PC-9 (cell line): ENCODE measurements around the gene DHX8. TPM values are rescaled to one million over a fixed set of nuclear protein-coding genes. Genes with fewer than 3 reads are reported as not detected.

ENCODE experiments used
- Bru-seq: library from RNA; stranded (reverse); fragments of 400-500 nt; gene quantifications from one replicate; lab custom pipeline; 2021; lab: Mats Ljungman, UMichigan
- BruChase-seq, 2 experiments: library from RNA; stranded (reverse); fragments of 400-500 nt; gene quantifications; one replicate each; lab custom pipeline; 2021; lab: Mats Ljungman, UMichigan
- BruUV-seq: library from RNA; stranded (reverse); fragments of 400-500 nt; replicated peaks from 2 replicates; lab custom pipeline; 2021; lab: Mats Ljungman, UMichigan
- CTCF ChIA-PET: fragments of 300-600 bp; sonication (Branson Sonifier 250); formaldehyde crosslinking; loops from one replicate; lab custom pipeline; 2022; ENCODE audit warnings: antibody characterized with exemption; lab: Charles Lee
- POLR2A ChIA-PET: fragments of 300-600 bp; sonication (Branson Sonifier 250); formaldehyde crosslinking; loops from one replicate; lab custom pipeline; 2022; ENCODE audit warnings: antibody characterized with exemption; ENCODE audit not compliant: unreplicated experiment; lab: Charles Lee
- DNase-seq, 2 experiments: peaks; one replicate each; pipeline versions ENCODE4 v3.0.0 to v3.0.0-alpha.2; 2015 to 2022; ENCODE audit warnings: mixed read lengths in 1 of 2
- H2AFZ ChIP-seq: fragments of 200-600 bp; sonication (generic); 2 replicates; pipeline ENCODE4 v1.8.1; 2017; ENCODE audit warnings: antibody characterized with exemption
- H3F3A ChIP-seq: fragments of 200-600 bp; sonication (generic); 2 replicates; pipeline ENCODE4 v1.8.1; 2017; ENCODE audit warnings: antibody characterized with exemption, mild to moderate bottlenecking, low read depth; ENCODE audit not compliant: insufficient read depth
- H3K27ac ChIP-seq: fragments of 200-600 bp; sonication (generic); 2 replicates; pipeline ENCODE4 v1.6.1; 2016; ENCODE audit warnings: mixed run types
- H3K27me3 ChIP-seq: fragments of 200-600 bp; sonication (generic); 2 replicates; pipeline ENCODE4 v1.6.1; 2016; ENCODE audit warnings: low read depth, mixed run types; ENCODE audit not compliant: insufficient read depth
- H3K36me3 ChIP-seq: fragments of 200-600 bp; sonication (generic); 2 replicates; pipeline ENCODE4 v1.6.1; 2016; ENCODE audit warnings: low read depth, mixed run types
- H3K4me1 ChIP-seq: fragments of 200-600 bp; sonication (generic); replicated peaks from 2 replicates; pipeline ENCODE4 v1.6.1; 2016; ENCODE audit warnings: mixed run types; ENCODE audit not compliant: insufficient read depth
- H3K4me2 ChIP-seq: fragments of 200-600 bp; sonication (generic); 2 replicates; pipeline ENCODE4 v1.6.1; 2017; ENCODE audit warnings: mixed run types
- H3K4me3 ChIP-seq: fragments of 200-600 bp; sonication (generic); 2 replicates; pipeline ENCODE4 v1.6.1; 2016; ENCODE audit warnings: mixed run types
- H3K79me2 ChIP-seq: fragments of 200-600 bp; sonication (generic); 2 replicates; pipeline ENCODE4 v1.6.1; 2017; ENCODE audit warnings: low read depth, mixed run types
- H3K9me2 ChIP-seq: fragments of 200-600 bp; sonication (generic); 2 replicates; pipeline ENCODE4 v1.8.1; 2017; ENCODE audit warnings: mild to moderate bottlenecking; ENCODE audit not compliant: insufficient read depth
- H3K9me3 ChIP-seq: fragments of 200-600 bp; sonication (generic); 2 replicates; pipeline ENCODE4 v1.8.1; 2016; ENCODE audit warnings: low read depth; ENCODE audit not compliant: insufficient read depth
- H4K20me1 ChIP-seq: fragments of 200-600 bp; sonication (generic); 2 replicates; pipeline ENCODE4 v1.8.1; 2017; ENCODE audit not compliant: insufficient read depth
- CTCF ChIP-seq: fragments of 200-600 bp; sonication (generic); conservative IDR thresholded peaks from 2 replicates; pipeline ENCODE4 v1.6.1; 2017; ENCODE audit warnings: mixed run types, antibody characterized with exemption, mild to moderate bottlenecking, moderate library complexity
- EZH2 ChIP-seq: fragments of 200-600 bp; sonication (generic); IDR thresholded peaks from 2 replicates; pipeline ENCODE4 v1.8.0; 2017; ENCODE audit warnings: antibody characterized with exemption, low read depth
- intact Hi-C: fragments of 100-400 bp; cut with micrococcal nuclease; formaldehyde crosslinking; loops from one replicate; pipeline ENCODE4 v1.10.0; 2022; ENCODE audit not compliant: unreplicated experiment
- long read RNA-seq: library from polyadenylated mRNA; stranded (forward); transcript quantifications from one replicate; pipeline ENCODE4 v2.0.0, GENCODE V29; 2022
- total RNA-seq: library from RNA; stranded (reverse); gene quantifications from 2 replicates; pipeline ENCODE4 v1.2.3, GENCODE V29; 2021

Gene DHX8
- 42.4 and 55.4 TPM in 2 replicates for total RNA-seq
- percentile 75 among the genes with signal in this experiment for Bru-seq, nascent RNA
- percentile 72 among the genes with signal in this experiment for BruChase-seq, experiment 1, labeled RNA remaining after a 2-hour chase
- BruChase-seq, experiment 2, labeled RNA remaining after a 6-hour chase = percentile 87 among the genes with signal in this experiment
- long read RNA-seq, full-length matches to known transcripts = 12 of 27 reads
- long read RNA-seq, partial matches to known transcripts = 3 of 27 reads
- long read RNA-seq, other reads (novel, unspliced or antisense) = 12 of 27 reads

DNA sequence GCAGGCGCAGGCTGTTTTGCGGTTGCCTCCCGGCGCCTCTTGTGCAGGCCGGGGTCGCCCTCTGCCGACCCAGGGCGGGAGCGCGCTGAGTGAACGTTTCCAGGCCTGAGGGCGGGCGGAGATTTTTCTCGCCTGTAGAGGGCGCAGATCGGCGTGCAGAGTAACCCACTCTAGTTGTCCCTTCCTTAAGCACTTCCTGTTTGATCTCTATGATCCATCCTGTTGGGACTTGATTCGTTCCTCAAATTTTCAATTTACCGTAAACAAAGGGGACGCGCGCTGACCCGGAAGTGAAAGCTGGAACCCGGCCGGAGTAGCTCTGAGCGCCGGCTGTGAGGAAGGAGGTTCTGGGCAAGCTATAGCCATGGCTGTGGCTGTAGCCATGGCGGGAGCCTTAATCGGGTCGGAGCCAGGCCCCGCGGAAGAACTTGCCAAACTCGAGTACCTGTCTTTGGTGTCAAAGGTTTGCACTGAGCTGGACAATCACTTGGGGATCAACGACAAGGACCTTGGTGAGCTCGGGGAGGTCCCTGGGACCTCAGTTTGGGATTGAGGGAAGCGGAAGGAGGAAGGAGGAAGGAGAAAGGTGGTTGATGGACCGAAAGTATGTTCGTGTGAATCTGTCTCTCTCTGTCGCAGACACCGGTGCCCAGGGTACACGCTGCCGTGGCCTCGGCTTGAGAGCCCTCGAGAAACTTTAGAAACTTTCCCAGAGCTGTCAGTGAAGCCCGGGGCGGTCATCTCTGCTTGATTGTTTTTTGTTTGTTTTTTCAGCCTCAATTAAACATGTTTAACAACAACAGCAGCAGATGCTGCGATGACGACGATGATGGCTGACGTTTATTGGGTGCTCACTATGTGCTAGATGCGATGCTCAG, at the start of gene DHX8:
Gene DHX8 (plus strand): TSS at position 302 of the 878 bp plus-strand sequence. CDS start 63 bp downstream, at position 365.
- H3K9me2 ChIP-seq = no peaks in the 10 kb centered on the region
- ChIA-PET POLR2A (interaction anchor here (0.6 to 1.2 kb wide), 9 partner anchors 77 to 907 kb away, joined by 3 to 32 read pairs (median 7); partner anchors contain the start of gene ARL4D), CTCF (interaction anchor here (0.6 to 1.7 kb wide), 15 partner anchors 40 to 1416 kb away, joined by 3 to 23 read pairs (median 5); partner anchors contain the start of genes ARL4D and ETV4)
- BruUV-seq = TSS peak; percentile 56
- H4K20me1 ChIP-seq = peaks cover 8% of the 10 kb centered on the region; the same call in 1 of the 2 replicates
- peak; percentile 100 for TF ChIP-seq CTCF
- no peak for TF ChIP-seq EZH2
- H3K27ac ChIP-seq = peak within 1 kb of the TSS; percentile 56
- no peaks in the 10 kb centered on the region for H3K27me3 ChIP-seq
- peak within 1 kb of the TSS; percentile 99 for H3K4me2 ChIP-seq
- intact Hi-C loops = loop anchor here (1.0 to 5.0 kb wide), 5 partner anchors 86 to 652 kb away; partner anchors contain the start of genes ARL4D and PSME3
- peak within 1 kb of the TSS; percentile 87 for H3K4me3 ChIP-seq
- peaks cover 51% of the 10 kb centered on the region for H3K79me2 ChIP-seq
- peak within 1 kb of the TSS; percentile 80 for H2AFZ ChIP-seq
- H3K36me3 ChIP-seq = no peaks in the 10 kb centered on the region; the same call in 1 of the 2 replicates
- H3K4me1 ChIP-seq = peaks cover 19% of the 10 kb centered on the region
- DNase-seq = peak; percentile 96 to 97
- peaks cover 3% of the 10 kb centered on the region; the same call in 1 of the 2 replicates for H3F3A ChIP-seq
- no peaks in the 10 kb centered on the region for H3K9me3 ChIP-seq

GRCh38 chr17:43434902-43435319, 48.9 kb upstream of the DHX8 start:
- no peak overlapping the region for H3K27ac ChIP-seq
- H3K27me3 ChIP-seq = no peaks in the 10 kb centered on the region
- peaks cover 19% of the 10 kb centered on the region for H3K4me1 ChIP-seq
- ChIA-PET CTCF (no interaction called here), POLR2A (no interaction called here)
- H3F3A ChIP-seq = peaks cover 9% of the 10 kb centered on the region; the same call in 1 of the 2 replicates
- no peaks in the 10 kb centered on the region for H3K9me2 ChIP-seq
- TF ChIP-seq CTCF = no peak
- no peak for TF ChIP-seq EZH2
- H3K9me3 ChIP-seq = no peaks in the 10 kb centered on the region
- intact Hi-C loops = loop anchor here (5.0 kb wide), 1 partner anchor 32 kb away; no protein-coding TSS in a partner anchor
- no peaks in the 10 kb centered on the region for H4K20me1 ChIP-seq
- no TSS peak for BruUV-seq
- H3K4me3 ChIP-seq = no peak overlapping the region
- no peak overlapping the region for H2AFZ ChIP-seq
- no peaks in the 10 kb centered on the region for H3K79me2 ChIP-seq
- no peak overlapping the region for H3K4me2 ChIP-seq
- no peak for DNase-seq
- H3K36me3 ChIP-seq = no peaks in the 10 kb centered on the region

DNA sequence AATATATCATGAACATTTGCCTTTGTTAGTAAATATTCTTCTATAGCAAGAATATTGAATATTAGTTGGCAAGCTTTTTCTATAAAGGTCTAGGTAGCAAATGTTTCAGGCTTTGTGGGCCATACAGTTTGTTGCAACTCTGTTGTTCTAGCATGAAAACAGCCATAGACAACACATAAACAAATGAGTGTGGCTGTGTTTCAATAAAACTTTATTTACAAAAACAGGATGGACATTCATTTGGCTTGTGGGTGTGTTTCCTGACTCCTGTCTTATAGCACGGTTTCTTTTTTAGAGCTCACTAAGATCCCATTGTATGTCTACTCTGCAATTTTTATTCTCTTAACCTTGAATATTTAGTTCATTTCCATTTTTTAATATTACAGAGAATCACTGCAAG, 46.0 kb upstream of the DHX8 start:
- Histone ChIP-seq H3K9me2 (no peaks in the 10 kb centered on the region), H3K4me1 (peaks cover 9% of the 10 kb centered on the region), H3K36me3 (no peaks in the 10 kb centered on the region), H3K4me2 (no peak overlapping the region), H2AFZ (no peak overlapping the region), H3K79me2 (no peaks in the 10 kb centered on the region), H3K27ac (no peak overlapping the region), H3K4me3 (no peak overlapping the region), H4K20me1 (no peaks in the 10 kb centered on the region), H3K27me3 (no peaks in the 10 kb centered on the region), H3K9me3 (no peaks in the 10 kb centered on the region), H3F3A (peaks cover 9% of the 10 kb centered on the region; the same call in 1 of the 2 replicates)
- BruUV-seq = no TSS peak
- TF ChIP-seq EZH2 (no peak), CTCF (no peak)
- intact Hi-C loops = no loop called here
- CTCF ChIA-PET = interaction anchor here (0.7 kb wide), 1 partner anchor 374 kb away, joined by 4 read pairs; no protein-coding TSS in a partner anchor
- POLR2A ChIA-PET = no interaction called here
- no peak for DNase-seq
